Mammary epithelial cell (primary cell): ENCODE data around the gene CLEC2A.

ENCODE experiments used
- CTCF ChIP-seq, 2 donors: IDR thresholded peaks in 1 of 2; conservative IDR thresholded peaks in 1 of 2; 2 replicates each; pipeline ENCODE4 v1.5.1; 2011 to 2012; ENCODE audit warnings: inconsistent platforms in 2 of 2, low read length in 2 of 2, mild to moderate bottlenecking in 2 of 2, control low read depth in 1 of 2, low read depth in 1 of 2; ENCODE audit not compliant: insufficient read depth in 1 of 2; ENCODE audit errors: extremely low read depth in 1 of 2
- EZH2 ChIP-seq: IDR thresholded peaks from 2 replicates; pipeline ENCODE4 v1.6.1; 2012; ENCODE audit warnings: low read length, inconsistent platforms, borderline replicate concordance

GRCh38 chr12:9899209-9899608 lies 33.0 kb downstream of the CLEC2A start:
- TF ChIP-seq CTCF (conservative IDR thresholded peaks at IDR 0.05 in 1 of 2, IDR thresholded peaks at IDR 0.05 in 1 of 2; ENCODE audit: extremely low read depth in 1 of 2, insufficient read depth in 1 of 2, low read depth in 1 of 2, low read length in 2 of 2), result no peak
- no peak for TF ChIP-seq EZH2
